ENCODE results near the gene EFTUD2. TPM values are rescaled to one million over a fixed set of nuclear protein-coding genes. Genes with fewer than 3 reads are reported as not detected.

Gene EFTUD2
- total RNA-seq, 1 experiment from 2014 or later: 162 TPM

GRCh38 chr17:44922746-44923470 lies 23.7 kb upstream of the EFTUD2 start:
- Mint-ChIP-seq H3K4me1 (peaks cover 20% of the 10 kb centered on the region), H3K4me3 (no peak overlapping the region), H3K9me3 (no peaks in the 10 kb centered on the region), H3K36me3 (peaks cover 21% of the 10 kb centered on the region), H3K27me3 (ENCODE audit: low read depth) (no peaks in the 10 kb centered on the region), H3K27ac (peak overlapping the region; percentile 22; the same call in 1 of the 2 replicates)
- TF ChIP-seq AR (CRISPR knock-in tag; IDR thresholded peaks at IDR 0.05): peak; percentile 65; the same call in 1 of the 2 replicates
- TF ChIP-seq, protein P1, sequence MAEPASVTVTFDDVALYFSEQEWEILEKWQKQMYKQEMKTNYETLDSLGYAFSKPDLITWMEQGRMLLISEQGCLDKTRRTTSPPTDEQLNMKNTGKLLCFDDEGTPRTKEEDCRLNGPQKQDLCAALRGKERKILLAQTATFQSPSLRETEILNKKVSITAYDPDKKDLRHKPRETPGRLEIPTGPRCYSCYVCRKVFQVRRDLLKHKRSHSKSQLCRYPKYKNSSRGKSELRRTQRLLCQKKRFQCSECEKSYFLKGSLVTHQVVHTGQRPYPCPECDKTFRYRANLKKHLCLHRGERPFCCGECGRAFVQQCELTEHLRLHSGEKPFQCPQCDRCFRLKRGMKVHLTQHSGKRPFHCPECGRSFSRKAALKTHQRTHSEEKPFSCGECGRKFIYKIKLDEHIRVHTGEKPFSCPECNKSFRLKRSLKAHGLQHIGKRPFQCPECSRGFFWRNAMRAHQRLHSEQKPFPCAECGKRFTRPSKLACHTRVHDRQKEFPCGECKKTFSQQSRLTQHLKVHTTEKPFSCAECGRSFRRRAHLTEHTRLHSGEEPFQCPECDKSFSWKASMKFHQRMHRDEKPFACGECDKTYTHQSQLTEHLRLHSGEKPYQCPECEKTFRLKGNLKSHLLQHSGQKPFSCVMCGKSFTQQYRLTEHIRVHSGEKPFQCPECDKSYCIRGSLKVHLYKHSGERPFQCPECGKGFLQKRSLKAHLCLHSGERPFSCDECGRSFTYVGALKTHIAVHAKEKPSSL (CRISPR knock-in tag; conservative IDR thresholded peaks at IDR 0.05): peak; percentile 68; the same call in 1 of the 2 replicates
- no peak for TF ChIP-seq ZNF317 (CRISPR knock-in tag; IDR thresholded peaks at IDR 0.05; ENCODE audit: borderline replicate concordance, low read depth)
- ATAC-seq (no peak), DNase-seq (ENCODE audit: low spot score) (no peak)
- ChIA-PET CTCF (interaction anchor here (0.5 to 7.1 kb wide), 7 partner anchors 8 to 176 kb away, joined by 3 to 177 read pairs (median 4); partner anchors contain the start of gene C1QL1), POLR2A (no interaction called here)

GRCh38 chr17:44922136-44922535 lies 22.9 kb upstream of the EFTUD2 start:
- TF ChIP-seq CBFB (CRISPR knock-in tag; IDR thresholded peaks at IDR 0.05; ENCODE audit: low read depth): no peak
- no peak for TF ChIP-seq FOXP4 (CRISPR knock-in tag; IDR thresholded peaks at IDR 0.05)
- no peak for TF ChIP-seq SMAD3 (CRISPR knock-in tag; IDR thresholded peaks at IDR 0.05; ENCODE audit: borderline replicate concordance)
- TF ChIP-seq GABPB1 (CRISPR knock-in tag; IDR thresholded peaks at IDR 0.05): no peak
- no peak for TF ChIP-seq ZNF281 (CRISPR knock-in tag; IDR thresholded peaks at IDR 0.05)
- TF ChIP-seq NR1H2 (CRISPR knock-in tag; IDR thresholded peaks at IDR 0.05): no peak
- no peak for TF ChIP-seq OVOL2 (CRISPR knock-in tag; IDR thresholded peaks at IDR 0.05; ENCODE audit: borderline replicate concordance)
- no peak for TF ChIP-seq TCF7 (CRISPR knock-in tag; IDR thresholded peaks at IDR 0.05; ENCODE audit: low read depth)
- no peak for TF ChIP-seq PRRX2 (CRISPR knock-in tag; IDR thresholded peaks at IDR 0.05)
- TF ChIP-seq CTCF (IDR thresholded peaks at IDR 0.05): no peak
- TF ChIP-seq ZNF121 (CRISPR knock-in tag; IDR thresholded peaks at IDR 0.05): no peak
- no peak for TF ChIP-seq ZMAT4 (CRISPR knock-in tag; IDR thresholded peaks at IDR 0.05)
- TF ChIP-seq IRF2 (CRISPR knock-in tag; IDR thresholded peaks at IDR 0.05; ENCODE audit: borderline replicate concordance, low read depth): no peak
- no peak for TF ChIP-seq HMGXB4 (CRISPR knock-in tag; IDR thresholded peaks at IDR 0.05)
- no peak for TF ChIP-seq NFATC4 (CRISPR knock-in tag; IDR thresholded peaks at IDR 0.05)
- TF ChIP-seq ZNF317 (CRISPR knock-in tag; IDR thresholded peaks at IDR 0.05; ENCODE audit: borderline replicate concordance, low read depth): no peak
- Mint-ChIP-seq H3K4me1 (peaks cover 20% of the 10 kb centered on the region), H3K36me3 (peaks cover 14% of the 10 kb centered on the region), H3K27ac (no peak overlapping the region), H3K4me3 (no peak overlapping the region), H3K27me3 (ENCODE audit: low read depth) (no peaks in the 10 kb centered on the region), H3K9me3 (no peaks in the 10 kb centered on the region)
- no peak for ATAC-seq
- POLR2A ChIA-PET: no interaction called here
- CTCF ChIA-PET: interaction anchor here (0.8 to 7.1 kb wide), 11 partner anchors 9 to 213 kb away, joined by 3 to 177 read pairs (median 13); partner anchors contain the start of genes ACBD4, C1QL1 and PLCD3
- no peak for DNase-seq (ENCODE audit: low spot score)

Data from WTC11 (cell line).